CD4-positive, alpha-beta T cell treated with Interleukin-6 at 100 ng/mL for 8 hours (primary cell): ENCODE data around the gene RTTN.
A peak's percentile ranks its signal among the peaks of the same experiment; 100 is the strongest.
"Not testable (repeated sequence)": the region's sequence is repeated elsewhere in the genome, so short reads cannot be mapped to it uniquely, and the experiment has no call there.

Experiments used
- DNase-seq: peaks from one replicate; pipeline ENCODE4 v3.0.0-alpha.2; 2020; ENCODE audit warnings: mixed read lengths, low spot score

RTTN gene

GRCh38 chr18:70205421-70206397 is at the start of gene RTTN:
RTTN (minus strand) TSS chr18:70205687; CDS start chr18:70205658, 29 bp downstream.
- DNase-seq = peak; percentile 90

DNA sequence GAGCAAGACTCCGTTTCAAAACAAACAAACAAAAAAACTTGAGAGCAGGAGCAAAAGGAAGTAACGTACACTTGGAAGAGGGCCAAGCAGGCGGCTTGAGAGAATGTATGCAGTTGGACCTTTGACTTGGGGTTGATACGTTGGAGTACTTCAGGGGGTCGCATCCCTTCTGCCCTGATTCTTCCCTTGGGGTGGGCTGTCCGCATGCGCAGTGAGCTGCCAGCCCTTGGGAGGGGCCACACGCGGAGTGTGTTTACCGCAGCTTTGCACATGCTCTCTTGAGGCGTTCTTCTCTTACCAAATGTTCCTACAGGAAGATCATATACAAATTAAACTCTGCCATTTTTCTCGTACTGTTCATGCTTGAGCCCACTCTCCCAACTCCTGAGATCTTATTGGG is 45.3 kb upstream of the RTTN start:
- DNase-seq = no peak

- not testable (repeated sequence) for DNase-seq
Measured at GRCh38 chr18:70249861-70250260, 44.4 kb upstream of the RTTN start.

DNA sequence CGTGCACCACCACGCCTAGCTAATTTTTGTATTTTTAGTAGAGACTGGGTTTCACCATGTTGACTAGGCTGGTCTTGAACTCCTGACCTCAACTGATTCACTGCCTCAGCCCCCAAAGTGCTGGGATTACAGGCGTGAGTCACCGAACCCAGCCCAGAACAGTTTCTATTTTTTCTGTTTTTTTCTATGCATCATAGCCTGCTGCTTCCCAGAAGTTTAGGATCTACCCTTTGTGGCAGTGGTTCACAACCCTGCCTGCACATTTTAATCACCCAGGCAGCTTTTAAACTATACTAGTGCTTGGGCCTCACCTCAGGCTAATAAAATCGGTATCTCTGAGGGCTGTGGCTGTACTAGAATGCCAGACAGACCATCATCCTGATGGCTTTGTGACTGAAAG is 43.6 kb upstream of the RTTN start:
- DNase-seq = no peak

DNA sequence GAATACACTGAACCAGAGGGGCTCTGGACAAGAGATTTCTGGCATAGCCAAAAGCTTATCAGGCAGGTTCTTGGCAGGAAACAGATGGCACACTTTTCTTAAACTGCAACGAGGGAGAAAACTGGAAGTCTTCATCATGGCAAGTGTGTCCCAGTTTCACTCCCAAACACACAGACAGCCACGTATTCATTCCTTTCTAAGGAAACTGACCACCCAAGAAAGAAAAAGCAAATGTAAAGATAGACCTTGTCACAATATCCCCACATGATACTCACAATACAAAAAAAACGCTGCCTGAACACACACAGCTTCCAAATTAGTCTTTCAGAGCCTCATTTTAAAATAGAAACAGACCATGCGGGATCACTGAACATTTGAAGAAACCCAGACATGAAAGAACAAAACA is 40.6 kb upstream of the RTTN start:
- no peak for DNase-seq

- no peak for DNase-seq
Measured at GRCh38 chr18:70243131-70243929, 37.8 kb upstream of the RTTN start.

DNA sequence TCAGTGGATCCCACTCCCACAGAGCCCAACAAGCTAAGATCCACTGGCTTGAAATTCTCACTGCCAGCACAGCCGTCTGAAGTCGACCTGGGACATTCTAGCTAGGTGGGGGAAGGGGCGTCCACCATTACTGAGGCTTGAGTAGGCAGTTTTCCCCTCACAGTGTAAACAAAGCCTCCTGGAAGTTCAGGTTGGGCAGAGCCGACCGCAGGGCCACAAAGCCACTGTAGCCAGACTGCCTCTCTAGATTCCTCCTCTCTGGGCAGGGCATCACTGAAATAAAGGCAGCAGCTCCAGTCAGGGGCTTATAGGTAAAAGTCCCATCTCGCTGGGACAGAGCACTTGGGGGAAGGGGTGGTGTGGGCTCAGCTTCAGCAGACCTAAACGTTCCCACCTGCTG is 31.4 kb upstream of the RTTN start:
- not testable (repeated sequence) for DNase-seq

DNA sequence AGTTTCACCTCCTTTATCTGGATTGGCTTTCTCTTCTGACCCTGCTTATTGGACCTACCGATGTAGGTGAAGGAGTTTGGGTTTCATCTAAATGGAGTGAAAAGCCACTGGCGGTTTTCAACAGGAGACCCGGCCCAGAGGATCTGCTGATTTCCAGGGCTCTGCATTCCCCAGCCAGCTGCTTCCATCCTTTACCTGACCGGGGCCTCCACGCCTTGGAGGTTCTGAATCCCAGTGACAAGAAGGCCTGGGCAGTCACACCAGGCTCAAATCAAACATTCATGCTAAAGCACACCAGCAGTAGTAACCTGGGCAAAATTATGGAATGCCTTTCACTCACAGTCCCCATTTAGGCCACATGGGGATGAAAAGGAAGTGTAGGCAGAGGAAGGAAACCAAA is 30.0 kb upstream of the RTTN start:
- DNase-seq = no peak

DNA sequence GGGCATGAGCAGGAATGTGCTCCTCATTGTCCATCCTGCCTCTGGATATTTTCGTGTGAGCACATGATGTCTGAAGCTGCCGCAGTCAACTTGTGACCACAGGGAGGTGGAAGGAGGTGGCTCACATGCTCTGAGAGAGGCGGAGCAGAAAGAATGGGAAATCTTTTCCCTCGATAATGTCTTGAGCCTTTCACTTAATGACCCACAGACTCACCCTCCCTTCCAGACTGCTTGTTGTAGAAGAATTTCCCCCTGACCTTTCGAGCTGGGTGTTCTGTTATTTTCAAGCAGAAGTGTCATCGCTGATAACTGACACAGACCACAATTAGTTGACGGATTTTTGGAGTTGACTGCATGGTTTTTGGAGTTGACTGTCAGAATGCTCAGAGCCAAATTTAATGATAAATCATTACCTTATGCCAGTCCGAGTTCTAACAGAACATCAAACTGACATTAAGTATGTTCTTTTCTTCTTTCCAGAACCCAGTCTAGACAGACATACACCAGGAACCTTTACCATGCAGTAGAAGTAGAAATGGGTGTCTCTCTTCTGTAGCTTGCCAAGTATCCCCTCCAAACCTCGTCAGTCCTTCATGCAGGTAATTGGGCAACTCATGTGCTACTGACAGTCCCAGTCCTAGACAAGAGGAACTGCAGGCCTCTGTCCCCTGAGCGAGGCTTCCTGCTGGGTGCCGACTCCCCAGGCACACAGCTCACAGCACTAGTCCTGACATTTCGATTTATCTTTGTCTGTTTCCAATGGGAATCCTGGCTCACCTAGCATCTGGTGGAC is 29.4 kb upstream of the RTTN start:
- DNase-seq = no peak

DNA sequence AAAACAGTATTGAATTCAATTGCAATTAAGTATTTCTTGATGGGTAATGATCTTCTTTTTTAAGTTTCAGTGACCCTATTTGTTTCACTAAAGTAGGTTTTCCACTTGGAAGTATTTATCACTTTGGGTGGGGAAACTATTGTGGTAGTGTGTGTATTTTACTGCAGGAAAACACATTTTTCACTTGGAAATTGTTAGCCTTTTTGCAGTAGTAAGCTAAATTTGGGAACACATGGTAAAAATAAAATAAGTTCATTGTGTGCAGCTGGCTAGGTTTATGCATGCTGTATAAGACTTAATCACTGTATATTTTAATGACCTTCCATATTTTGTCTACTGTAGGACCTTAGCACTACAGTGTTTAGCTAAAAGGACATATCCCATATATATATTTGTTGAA is 28.5 kb upstream of the RTTN start:
- DNase-seq = no peak

GRCh38 chr18:70232261-70232660 is 26.8 kb upstream of the RTTN start:
- DNase-seq = no peak

- DNase-seq = no peak
Measured at GRCh38 chr18:70229639-70230038, 24.2 kb upstream of the RTTN start.

- DNase-seq = no peak
Measured at GRCh38 chr18:70228536-70228935, 23.0 kb upstream of the RTTN start.

DNA sequence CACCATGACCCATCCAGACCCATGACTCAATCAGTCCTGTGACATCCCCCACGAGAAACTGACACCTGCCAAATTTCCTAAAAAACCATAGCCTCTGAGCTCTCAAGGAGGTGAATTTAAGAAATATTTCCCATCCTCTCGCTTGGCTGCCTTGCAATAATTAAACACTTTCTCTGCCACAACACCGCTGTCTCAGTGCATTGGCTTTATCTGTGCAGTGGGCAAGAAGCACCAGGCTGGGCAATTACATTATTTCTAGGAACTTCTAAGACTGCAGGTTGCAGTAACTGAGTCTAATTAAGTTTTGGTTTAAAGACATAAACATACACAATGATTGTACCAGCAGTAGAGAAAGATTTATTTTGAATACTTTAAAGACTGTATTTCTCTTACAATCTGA is 22.0 kb upstream of the RTTN start:
- DNase-seq = no peak

- no peak for DNase-seq
Measured at GRCh38 chr18:70221915-70222278, 16.4 kb upstream of the RTTN start.

GRCh38 chr18:70221156-70221914 is 15.8 kb upstream of the RTTN start:
- no peak for DNase-seq

GRCh38 chr18:70220628-70221027 is 15.1 kb upstream of the RTTN start:
- DNase-seq = no peak

GRCh38 chr18:70219688-70220087 is 14.2 kb upstream of the RTTN start:
- no peak for DNase-seq

DNA sequence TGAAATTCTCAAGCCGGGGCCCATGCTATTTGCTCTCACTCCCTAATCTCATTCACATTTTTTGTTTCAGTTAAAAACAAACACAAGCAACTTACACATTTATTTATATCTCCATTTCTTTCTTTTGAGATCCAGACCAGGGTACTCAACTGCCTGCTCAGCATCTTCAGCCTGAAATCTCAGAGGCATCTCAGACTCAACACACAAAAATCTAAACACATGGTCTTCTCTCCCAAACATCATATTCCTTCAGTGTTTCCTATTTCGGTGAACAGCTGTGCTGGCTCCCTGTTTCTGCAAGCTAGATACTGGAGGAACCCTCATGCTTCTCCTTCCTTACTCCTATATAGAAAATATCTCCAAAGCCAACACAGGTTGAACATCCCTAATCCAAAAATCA is 11.3 kb upstream of the RTTN start:
- DNase-seq = no peak

DNA sequence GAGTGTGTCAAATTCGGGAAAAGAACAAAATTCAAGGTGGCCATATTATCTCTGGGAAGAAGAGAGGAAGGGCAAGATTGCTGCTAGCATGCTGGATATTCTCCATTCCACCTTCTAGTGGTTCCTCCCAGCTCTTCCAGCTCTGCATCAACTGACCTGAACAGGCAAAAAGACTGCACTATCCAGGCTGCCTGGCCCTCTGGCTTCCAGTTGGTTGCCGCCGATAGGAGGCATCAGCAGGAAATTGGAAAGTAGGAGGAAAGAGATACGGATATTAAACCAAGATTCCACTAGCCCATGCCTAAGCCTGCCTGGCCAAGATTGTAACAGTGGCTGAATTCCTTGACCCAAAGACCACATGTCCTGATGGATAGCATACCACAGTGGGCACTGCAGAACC is 1.7 kb upstream of the RTTN start:
- no peak for DNase-seq

DNA sequence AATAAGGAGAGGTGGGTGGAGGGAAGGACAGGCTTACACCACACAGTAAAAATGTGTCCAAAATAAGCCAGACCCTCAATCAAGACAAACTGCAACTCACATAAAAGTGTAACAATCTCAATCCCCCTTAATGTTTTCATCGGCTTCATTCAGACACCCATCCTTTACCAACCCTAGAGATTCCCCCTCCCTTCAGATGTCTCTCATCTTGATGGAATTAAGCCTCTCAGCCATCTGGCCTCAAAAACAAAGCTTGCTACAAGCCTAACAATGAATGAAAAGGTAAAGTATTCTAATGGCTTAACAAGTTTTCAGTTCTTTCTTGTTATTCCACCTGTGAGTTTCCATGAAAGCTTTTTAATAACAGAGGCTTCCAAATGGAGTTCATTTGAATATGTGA is 5.2 kb downstream of the RTTN start:
- DNase-seq = no peak

DNA sequence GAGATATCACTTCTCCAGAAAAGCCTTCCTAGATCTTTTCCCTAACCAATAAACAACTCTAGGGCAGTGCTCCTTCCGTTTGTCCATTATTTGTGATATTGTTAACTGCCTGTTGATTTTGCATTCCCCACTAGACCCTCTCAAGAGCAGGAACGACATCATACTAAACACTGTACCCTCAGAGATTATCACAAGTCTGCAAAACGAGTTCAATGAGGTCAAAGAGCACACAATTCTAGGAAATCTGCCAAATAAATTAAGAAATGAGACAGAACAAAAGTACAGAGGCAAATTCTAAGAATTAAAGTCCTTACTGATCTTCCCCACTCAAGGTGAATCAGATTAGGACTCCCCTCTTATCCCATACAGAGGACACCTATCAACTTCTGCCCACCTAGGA is 7.6 kb downstream of the RTTN start:
- DNase-seq = no peak
